Caco-2 (cell line): ENCODE measurements around the gene GLP2R. TPM values are rescaled to one million over a fixed set of nuclear protein-coding genes. Genes with fewer than 3 reads are reported as not detected.

Source experiments
- BruUV-seq: library from RNA; stranded (reverse); fragments of 400-500 nt; replicated peaks from 2 replicates; lab custom pipeline; 2021; lab: Mats Ljungman, UMichigan
- CTCF ChIA-PET: fragments of 300-600 bp; sonication (Branson Sonifier 250); formaldehyde crosslinking; loops from one replicate; lab custom pipeline; 2022; ENCODE audit warnings: antibody characterized with exemption; lab: Charles Lee
- POLR2A ChIA-PET: fragments of 300-600 bp; sonication (Branson Sonifier 250); formaldehyde crosslinking; loops from one replicate; lab custom pipeline; 2022; ENCODE audit warnings: antibody characterized with exemption; lab: Charles Lee
- DNase-seq, 2 experiments: peaks; one replicate each; pipeline versions ENCODE4 v3.0.0 to v3.0.0-alpha.2; 2020 to 2022
- H3K27me3 ChIP-seq: replicated peaks from 2 replicates; pipeline ENCODE4 v1.6.0; 2011; ENCODE audit warnings: low read length; ENCODE audit not compliant: control insufficient read depth, insufficient read depth
- H3K36me3 ChIP-seq: 2 replicates; pipeline ENCODE4 v1.5.1; 2011; ENCODE audit warnings: low read length; ENCODE audit not compliant: control insufficient read depth, insufficient read depth
- H3K4me1 ChIP-seq: fragments of 250-450 bp; sonication (Bioruptor Pico); 2 replicates; pipeline ENCODE4 v1.5.1; 2020; ENCODE audit warnings: mild to moderate bottlenecking
- H3K4me3 ChIP-seq: 2 replicates; pipeline ENCODE4 v1.5.1; 2011; ENCODE audit warnings: low read depth, mild to moderate bottlenecking, control low read depth, low read length
- H3K9me3 ChIP-seq: fragments of 250-450 bp; sonication (Bioruptor Pico); 2 replicates; pipeline ENCODE4 v1.5.1; 2020; ENCODE audit warnings: mild to moderate bottlenecking, moderate library complexity
- H3K27ac Mint-ChIP-seq: one replicate; pipeline ENCODE4 v1.8.0; 2022; ENCODE audit warnings: mixed read lengths; ENCODE audit not compliant: unreplicated experiment
- H3K27me3 Mint-ChIP-seq: one replicate; pipeline ENCODE4 v1.8.0; 2022; ENCODE audit warnings: mixed read lengths; ENCODE audit not compliant: insufficient read depth, unreplicated experiment
- H3K36me3 Mint-ChIP-seq: one replicate; pipeline ENCODE4 v1.8.0; 2022; ENCODE audit warnings: mild to moderate bottlenecking, mixed read lengths; ENCODE audit not compliant: insufficient read depth, unreplicated experiment
- H3K4me1 Mint-ChIP-seq: one replicate; pipeline ENCODE4 v1.8.0; 2022; ENCODE audit warnings: low read depth, mixed read lengths; ENCODE audit not compliant: unreplicated experiment
- H3K4me3 Mint-ChIP-seq: one replicate; pipeline ENCODE4 v1.8.0; 2022; ENCODE audit warnings: mild to moderate bottlenecking, moderate library complexity, mixed read lengths; ENCODE audit not compliant: unreplicated experiment
- H3K9me3 Mint-ChIP-seq: one replicate; pipeline ENCODE4 v1.8.0; 2022; ENCODE audit warnings: mixed read lengths; ENCODE audit not compliant: unreplicated experiment
- intact Hi-C: fragments of 100-400 bp; cut with micrococcal nuclease; formaldehyde crosslinking; loops from one replicate; pipeline ENCODE4 v1.10.0; 2022; ENCODE audit not compliant: unreplicated experiment
- total RNA-seq: library from RNA; stranded (reverse); gene quantifications from 2 replicates; pipeline ENCODE4 v1.2.3, GENCODE V29; 2022
- TF ChIP-seq, protein P1 (sequence below), 2 experiments: fragments of 200-600 bp in 1 of 2; IDR thresholded peaks; 1 replicate in 1 of 2; 2 replicates in 1 of 2; pipeline versions ENCODE4 v1.5.1 to v1.8.0; 2011 to 2022; ENCODE audit warnings: antibody characterized with exemption in 1 of 2, control low read depth in 1 of 2, inconsistent platforms in 1 of 2, low read depth in 1 of 2, low read length in 1 of 2, mild to moderate bottlenecking in 1 of 2, moderate library complexity in 1 of 2; ENCODE audit not compliant: insufficient read depth in 1 of 2, severe bottlenecking in 1 of 2, unreplicated experiment in 1 of 2

Gene GLP2R
- total RNA-seq, 1 experiment from 2014 or later = not detected

DNA sequence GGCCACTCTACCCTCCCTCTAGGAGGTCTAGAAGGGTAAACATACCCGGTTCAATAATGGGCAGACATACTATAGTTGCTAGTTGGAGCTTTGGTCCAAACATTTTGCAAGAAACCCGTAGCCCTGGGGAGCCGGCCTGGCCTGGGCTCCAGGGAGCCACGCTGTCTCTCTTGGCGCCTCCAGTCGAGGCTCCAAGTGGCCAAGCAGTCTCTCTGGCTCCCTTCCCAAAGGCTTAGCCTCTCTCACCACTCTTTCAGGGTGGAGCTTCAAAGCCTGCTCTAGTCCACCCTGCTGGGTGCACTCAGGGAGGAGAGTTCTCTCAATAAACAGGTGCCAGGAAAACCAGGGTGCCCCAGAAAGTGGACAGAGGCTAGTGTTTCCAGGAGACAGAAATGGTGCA is 47.1 kb downstream of the GLP2R start:
- no TSS peak for BruUV-seq
- intact Hi-C loops = no loop called here
- ChIA-PET POLR2A (no interaction called here), CTCF (no interaction called here)
- Mint-ChIP-seq H3K4me1 (no peaks in the 10 kb centered on the region), H3K27ac (no peak overlapping the region), H3K27me3 (peaks cover 2% of the 10 kb centered on the region), H3K4me3 (no peak overlapping the region), H3K9me3 (no peaks in the 10 kb centered on the region), H3K36me3 (no peaks in the 10 kb centered on the region)
- TF ChIP-seq, protein P1, sequence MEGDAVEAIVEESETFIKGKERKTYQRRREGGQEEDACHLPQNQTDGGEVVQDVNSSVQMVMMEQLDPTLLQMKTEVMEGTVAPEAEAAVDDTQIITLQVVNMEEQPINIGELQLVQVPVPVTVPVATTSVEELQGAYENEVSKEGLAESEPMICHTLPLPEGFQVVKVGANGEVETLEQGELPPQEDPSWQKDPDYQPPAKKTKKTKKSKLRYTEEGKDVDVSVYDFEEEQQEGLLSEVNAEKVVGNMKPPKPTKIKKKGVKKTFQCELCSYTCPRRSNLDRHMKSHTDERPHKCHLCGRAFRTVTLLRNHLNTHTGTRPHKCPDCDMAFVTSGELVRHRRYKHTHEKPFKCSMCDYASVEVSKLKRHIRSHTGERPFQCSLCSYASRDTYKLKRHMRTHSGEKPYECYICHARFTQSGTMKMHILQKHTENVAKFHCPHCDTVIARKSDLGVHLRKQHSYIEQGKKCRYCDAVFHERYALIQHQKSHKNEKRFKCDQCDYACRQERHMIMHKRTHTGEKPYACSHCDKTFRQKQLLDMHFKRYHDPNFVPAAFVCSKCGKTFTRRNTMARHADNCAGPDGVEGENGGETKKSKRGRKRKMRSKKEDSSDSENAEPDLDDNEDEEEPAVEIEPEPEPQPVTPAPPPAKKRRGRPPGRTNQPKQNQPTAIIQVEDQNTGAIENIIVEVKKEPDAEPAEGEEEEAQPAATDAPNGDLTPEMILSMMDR (IDR thresholded peaks at IDR 0.05; ENCODE audit: insufficient read depth in 1 of 2, low read depth in 1 of 2, low read length in 1 of 2, severe bottlenecking in 1 of 2, unreplicated experiment in 1 of 2) = no peak
- Histone ChIP-seq H3K4me3 (no peak overlapping the region), H3K4me1 (no peaks in the 10 kb centered on the region), H3K9me3 (no peaks in the 10 kb centered on the region), H3K36me3 (no peaks in the 10 kb centered on the region), H3K27me3 (no peaks in the 10 kb centered on the region)
- no peak for DNase-seq

DNA sequence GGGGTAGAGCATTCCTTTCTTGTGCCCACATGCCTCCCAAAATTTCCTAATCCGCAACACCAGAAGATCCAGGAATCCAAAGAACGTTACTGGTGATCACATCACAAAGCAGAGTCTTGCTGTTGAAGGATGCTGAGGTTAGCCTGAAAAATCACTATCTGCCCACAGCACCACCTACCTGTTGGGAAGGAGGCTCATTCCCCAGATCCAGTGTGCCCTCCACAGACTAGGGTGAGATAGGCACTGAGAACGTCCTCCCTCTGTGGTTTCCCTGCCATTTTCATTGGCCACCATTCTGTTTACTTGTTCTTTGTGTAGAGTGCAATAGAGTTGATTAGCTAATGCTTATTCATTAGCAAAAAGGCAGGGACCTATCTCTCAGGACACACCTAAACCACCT is 49.0 kb downstream of the GLP2R start:
- H3K36me3 Mint-ChIP-seq = no peaks in the 10 kb centered on the region
- intact Hi-C loops = no loop called here

DNA sequence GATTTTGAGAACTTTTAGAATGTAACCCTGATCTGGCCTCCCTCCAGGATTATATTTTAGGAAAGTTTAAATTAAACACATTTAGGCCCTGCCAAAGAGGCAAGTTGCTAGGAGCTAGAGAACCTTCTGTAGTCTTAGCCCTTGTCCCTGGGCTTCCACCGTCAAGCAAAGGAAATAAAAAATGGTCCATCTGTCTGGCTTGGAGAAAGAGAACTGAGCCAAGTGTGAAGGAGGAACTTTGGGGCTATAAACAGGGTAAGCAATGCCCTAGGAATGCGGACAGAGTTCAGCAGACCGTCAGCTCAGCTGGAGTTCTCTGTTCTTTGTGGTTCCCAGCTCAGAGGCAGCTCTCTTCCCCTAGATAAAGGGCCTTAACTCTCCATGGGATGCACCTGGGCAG is 49.7 kb downstream of the GLP2R start:
- no peak overlapping the region for H3K27ac Mint-ChIP-seq
- no peak overlapping the region for H3K4me3 Mint-ChIP-seq
- TF ChIP-seq, protein P1 (IDR thresholded peaks at IDR 0.05; ENCODE audit: insufficient read depth in 1 of 2, low read depth in 1 of 2, low read length in 1 of 2, severe bottlenecking in 1 of 2, unreplicated experiment in 1 of 2) = no peak
- no peaks in the 10 kb centered on the region for H3K4me1 Mint-ChIP-seq
- intact Hi-C loops = no loop called here
- H3K27me3 ChIP-seq = no peaks in the 10 kb centered on the region
- no peaks in the 10 kb centered on the region for H3K27me3 Mint-ChIP-seq
- no TSS peak for BruUV-seq
- ChIA-PET POLR2A (no interaction called here), CTCF (no interaction called here)
- no peak for DNase-seq
- H3K4me1 ChIP-seq = no peaks in the 10 kb centered on the region
- H3K36me3 ChIP-seq = no peaks in the 10 kb centered on the region
- H3K36me3 Mint-ChIP-seq = no peaks in the 10 kb centered on the region
- no peaks in the 10 kb centered on the region for H3K9me3 Mint-ChIP-seq
- no peak overlapping the region for H3K4me3 ChIP-seq
- H3K9me3 ChIP-seq = no peaks in the 10 kb centered on the region

More for the DNA sequence above, 49.0 kb downstream of the GLP2R start:
- TF ChIP-seq, protein P1 (IDR thresholded peaks at IDR 0.05; ENCODE audit: insufficient read depth in 1 of 2, low read depth in 1 of 2, low read length in 1 of 2, severe bottlenecking in 1 of 2, unreplicated experiment in 1 of 2) = no peak
- Histone ChIP-seq H3K36me3 (no peaks in the 10 kb centered on the region), H3K4me1 (no peaks in the 10 kb centered on the region), H3K27me3 (no peaks in the 10 kb centered on the region), H3K9me3 (no peaks in the 10 kb centered on the region), H3K4me3 (no peak overlapping the region)
- ChIA-PET POLR2A (no interaction called here), CTCF (no interaction called here)
- no TSS peak for BruUV-seq
- Mint-ChIP-seq H3K27me3 (no peaks in the 10 kb centered on the region), H3K27ac (no peak overlapping the region), H3K9me3 (no peaks in the 10 kb centered on the region), H3K4me1 (no peaks in the 10 kb centered on the region), H3K4me3 (no peak overlapping the region)
- no peak for DNase-seq
